Measurements from ENCODE around the gene PIK3AP1.

PIK3AP1 gene

DNA sequence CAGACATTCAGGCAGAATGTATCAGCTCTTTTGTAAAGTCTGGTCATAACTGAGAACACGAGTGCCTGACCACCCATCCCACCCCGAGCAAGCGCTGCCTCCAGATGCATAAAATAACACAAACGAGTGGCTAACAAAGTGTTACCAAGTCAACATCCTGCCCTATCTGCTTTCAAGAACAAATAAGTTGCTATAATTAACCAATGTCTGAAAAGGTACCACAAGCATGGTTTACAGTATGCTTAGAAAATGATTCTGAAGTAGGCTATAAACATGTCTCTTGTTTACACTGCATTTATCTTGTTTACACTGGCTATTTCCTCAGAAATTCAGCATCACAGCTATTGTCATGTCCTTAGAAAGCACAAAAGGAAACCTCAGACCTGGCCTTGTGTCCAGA, 49.5 kb downstream of the PIK3AP1 start:
- DNase-seq: no peak

DNA sequence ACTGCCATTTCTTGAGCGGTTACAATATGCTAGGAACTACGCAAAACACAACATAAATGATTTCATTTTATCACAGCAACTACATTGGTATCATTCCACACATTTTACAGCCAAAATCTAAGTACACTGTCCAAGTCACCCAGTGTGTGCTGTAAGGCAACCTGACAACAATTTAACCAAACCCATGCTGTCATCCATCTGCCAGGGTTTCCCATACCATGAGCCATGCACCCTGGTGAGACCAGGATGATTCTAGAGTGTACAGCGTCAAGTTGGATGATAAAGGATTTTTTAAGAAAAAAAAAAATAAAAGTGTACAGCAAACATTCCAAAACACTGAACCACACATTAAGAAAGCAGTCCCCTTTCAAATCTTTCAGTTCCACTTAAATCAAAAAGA, 52.9 kb downstream of the PIK3AP1 start:
- peak in 1 of 2 experiments; percentile 6 for DNase-seq

DNA sequence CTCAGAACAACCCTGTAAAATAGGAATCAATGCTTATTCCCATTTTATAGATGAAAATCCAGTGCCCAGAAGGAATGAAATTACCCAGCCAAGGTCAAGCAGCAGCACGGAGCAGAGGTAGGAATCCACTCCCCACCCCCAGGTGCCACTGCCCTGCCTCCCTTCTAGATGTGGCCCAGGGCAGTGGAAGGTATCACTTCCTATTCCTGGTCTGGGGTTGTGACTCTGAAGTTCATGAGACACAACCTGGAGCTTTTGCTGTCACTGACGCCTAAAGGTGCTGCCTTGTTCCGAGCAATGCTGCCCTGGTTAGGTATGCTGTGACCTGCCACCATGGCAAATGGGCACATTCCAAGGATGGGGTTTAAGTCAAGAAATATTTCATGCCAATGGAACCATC, 53.6 kb downstream of the PIK3AP1 start:
- no peak for DNase-seq

DNA sequence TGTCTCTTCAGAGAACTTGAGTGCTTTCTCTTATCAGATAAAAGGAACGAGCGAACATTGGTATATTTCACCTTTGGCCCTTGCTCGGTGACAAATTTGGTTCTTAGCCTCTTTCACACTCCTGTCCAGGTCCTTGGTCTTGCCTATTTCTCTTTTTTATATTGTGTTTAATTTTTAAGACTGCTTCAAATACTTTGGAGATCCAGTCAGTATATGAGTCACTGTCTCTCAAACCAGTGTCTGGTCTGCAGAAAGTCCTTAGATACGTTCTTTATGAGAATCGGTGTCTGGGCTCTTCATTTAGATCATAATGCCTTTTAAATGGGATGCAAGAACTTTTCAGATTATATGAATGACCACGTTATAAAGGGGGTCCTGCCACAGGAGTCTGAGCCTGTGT, 55.0 kb downstream of the PIK3AP1 start:
- DNase-seq: no peak

DNA sequence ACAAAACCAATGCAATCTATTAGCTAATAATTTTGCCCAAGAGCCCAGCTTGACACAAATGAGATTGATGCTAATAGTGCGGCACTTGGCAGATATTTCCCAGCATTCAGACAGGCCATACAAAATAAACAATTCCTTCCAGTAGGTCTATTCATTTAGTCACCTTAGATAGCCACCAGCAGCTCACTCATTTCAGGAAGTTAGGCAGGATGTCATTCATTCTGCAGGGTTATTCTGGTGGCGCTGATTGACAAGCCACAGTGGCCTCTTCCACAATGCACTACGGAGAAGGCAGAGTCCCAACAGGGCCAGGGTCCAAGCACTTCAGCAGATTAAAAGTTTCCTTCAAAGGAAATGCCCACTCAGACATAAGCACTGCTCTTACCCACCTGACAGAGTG, 55.8 kb downstream of the PIK3AP1 start:
- no peak for DNase-seq

DNA sequence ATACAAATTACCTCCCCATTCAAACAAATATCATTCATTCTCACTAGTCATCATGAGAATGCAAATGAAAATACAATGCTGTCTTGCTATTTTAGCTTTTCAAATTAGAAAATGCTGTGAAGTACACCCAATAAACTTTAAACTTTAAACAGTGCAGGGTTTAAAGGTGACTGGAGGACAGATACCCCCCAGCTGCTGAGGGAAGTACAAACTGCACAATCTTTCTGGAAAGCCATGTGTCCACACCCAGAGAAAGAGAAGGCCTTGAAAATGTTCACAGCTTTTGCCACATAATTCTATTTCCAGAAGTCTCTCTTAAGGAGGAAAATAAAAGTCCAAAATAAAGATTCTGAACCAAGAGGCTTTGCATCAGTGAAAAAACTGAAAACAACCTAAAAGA, 56.5 kb downstream of the PIK3AP1 start:
- no peak for DNase-seq

DNA sequence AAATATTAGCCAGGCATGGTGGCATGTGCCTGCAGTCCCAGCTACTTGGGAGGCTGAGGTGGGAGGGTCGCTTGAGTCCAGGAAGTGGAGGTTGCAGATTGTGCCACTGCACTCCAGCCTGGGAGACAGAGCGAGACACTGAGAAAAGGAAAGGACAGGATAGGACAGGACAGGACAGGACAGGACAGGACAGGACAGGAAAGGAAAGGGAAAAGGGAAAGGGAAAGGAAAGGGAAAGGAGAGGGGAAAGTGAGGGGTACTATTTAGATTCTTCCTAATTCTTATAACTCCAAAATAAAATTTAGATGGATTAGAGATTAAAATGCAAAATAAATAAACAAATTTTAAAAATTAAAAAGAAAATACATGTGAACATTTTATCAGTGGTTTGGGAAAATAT, 58.7 kb downstream of the PIK3AP1 start:
- no peak for DNase-seq

DNA sequence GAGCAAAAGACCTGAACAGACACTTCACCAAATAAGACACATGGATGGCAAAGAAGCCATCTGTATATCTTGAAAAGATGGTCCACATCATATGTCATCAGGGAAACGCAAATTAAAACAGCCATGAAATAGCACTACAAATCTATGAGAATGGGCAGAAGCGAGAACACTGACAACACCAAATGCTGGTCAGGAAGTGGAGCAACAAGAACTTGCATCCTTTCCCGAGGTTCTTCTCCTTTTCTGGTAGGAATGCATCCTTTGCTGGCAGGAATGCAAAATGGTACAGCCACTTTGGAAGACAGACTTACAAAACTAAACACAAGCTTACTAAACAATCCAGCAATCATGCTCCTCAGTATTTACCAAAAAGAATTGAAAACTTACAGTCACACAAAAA, 60.0 kb downstream of the PIK3AP1 start:
- DNase-seq: no peak

DNA sequence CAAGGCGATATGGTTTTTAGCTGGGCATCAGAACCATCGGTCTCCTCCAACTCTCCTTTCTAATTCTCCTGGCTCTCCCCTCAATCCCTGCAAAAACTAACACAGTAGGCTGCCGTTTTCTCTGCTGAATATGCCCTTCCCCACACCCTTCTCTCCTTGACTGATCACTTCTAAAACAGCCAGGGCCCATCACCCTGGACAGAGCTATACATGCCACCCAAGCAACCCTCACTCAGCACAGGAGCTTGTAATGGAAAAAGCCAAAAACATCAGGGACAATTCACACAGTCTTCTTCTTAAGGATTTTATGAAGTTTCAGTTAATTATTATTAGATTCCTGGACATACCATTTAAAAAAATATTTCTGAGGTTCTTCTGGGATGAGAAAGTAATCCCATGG, 61.5 kb downstream of the PIK3AP1 start:
- no peak for DNase-seq

DNA sequence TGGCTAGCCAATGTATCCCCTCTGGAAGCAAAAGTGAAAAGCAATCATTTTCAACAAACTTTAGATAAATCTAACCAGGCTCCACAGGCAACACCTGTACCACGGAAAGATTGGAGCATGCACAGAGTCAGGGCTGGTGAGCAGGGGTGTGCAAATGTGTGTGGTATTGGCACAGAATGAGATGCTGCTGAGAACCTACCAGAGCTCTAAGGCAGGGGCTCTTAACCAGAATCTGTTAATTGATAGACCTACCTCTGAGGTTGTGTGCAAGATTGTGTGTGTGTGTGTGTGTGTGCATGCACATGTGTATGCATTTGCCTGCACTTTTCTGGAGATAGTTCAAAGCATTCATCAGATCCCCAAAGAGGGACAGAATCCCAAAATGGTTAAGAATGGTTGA, 62.9 kb downstream of the PIK3AP1 start:
- no peak for DNase-seq

DNA sequence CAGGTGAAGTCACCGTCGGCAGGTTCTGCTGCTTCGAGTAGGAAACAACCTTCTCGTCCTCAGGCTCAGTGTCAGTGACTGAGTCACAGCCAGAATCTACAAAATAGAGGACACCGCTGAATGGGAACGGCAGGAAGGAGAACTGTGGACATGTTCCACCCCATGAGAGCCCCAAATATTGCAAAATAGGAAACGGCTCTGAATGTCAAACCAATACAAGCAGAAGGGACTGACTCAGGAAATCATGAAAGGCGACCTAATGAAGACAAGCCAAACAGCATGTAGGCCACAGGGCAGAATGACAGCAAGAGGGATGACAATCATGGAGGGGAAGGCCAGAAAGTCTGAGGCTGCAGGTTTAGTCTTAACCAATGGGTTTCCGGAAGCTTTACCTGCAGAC, 63.5 kb downstream of the PIK3AP1 start:
- DNase-seq: no peak

DNA sequence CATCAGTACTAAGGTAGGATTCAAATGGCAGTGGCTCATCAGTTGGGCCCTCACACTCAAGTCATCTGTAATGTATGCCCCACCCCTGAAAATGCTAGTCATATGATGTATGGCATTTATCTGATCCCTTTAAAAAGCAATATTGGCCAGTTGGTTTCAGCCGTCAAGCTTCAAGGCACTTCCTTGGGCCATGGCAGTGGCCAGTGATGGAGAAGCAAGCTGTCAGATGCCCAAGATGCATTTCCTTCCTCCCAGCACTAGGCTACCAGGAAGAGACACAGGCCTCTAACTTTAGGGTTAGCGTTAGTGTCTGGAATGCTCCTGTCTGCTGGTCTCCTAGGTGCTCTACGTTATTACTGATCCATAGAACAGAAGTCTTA, 64.1 kb downstream of the PIK3AP1 start:
- DNase-seq: no peak

DNA sequence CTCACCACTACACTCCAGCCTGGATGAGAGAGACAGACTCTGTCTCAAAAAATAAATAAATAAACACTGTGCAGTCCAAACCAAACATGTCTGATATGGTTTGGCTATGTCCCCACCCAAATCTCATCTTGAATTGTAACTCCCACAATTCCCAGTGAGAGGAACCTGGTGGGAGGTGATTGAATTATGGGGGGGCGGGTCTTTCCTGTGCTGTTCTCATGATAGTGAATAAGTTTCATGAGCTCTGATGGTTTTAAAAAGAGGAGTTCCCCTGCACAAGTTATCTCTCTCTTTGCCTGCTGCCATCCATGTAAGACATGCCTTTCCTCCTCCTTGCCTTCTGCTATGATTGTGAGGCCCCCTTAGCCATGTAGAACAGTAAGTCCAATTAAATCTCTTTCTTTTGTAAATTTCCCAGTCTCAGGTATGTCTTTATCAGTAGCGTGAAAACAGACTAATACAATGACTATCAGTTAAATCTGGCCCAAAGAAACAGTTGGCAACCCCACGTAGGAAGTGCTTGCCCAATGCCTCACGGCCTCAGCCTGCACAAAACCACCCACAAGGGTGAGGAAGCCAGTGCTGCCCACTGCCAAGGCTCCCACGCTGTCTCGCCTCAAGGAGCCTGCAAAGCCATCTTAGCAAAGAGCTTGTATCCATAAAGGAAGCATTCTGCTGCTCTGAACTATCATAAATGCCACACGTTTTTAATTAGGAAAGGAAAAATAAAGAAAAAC, 64.7 kb downstream of the PIK3AP1 start:
- DNase-seq: no peak

DNA sequence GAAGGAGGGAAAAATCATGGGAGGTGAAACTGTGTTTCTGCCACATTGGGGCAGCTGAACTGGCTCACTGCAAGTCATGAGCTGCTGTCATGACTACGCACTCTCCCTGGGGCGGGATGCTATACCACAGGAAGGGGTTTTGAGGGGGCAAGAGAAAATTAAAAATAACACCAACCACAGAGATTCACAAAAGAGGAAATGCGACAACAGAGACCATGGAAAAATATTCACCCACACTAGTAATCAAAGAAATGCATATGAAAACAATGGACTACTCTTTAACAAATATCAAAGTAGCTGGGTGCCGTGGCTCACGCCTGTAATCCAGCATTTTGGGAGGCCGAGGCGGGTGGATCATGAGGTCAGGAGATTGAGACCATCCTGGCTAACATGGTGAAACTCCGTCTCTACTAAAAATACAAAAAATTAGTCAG, 68.3 kb downstream of the PIK3AP1 start:
- DNase-seq: no peak

DNA sequence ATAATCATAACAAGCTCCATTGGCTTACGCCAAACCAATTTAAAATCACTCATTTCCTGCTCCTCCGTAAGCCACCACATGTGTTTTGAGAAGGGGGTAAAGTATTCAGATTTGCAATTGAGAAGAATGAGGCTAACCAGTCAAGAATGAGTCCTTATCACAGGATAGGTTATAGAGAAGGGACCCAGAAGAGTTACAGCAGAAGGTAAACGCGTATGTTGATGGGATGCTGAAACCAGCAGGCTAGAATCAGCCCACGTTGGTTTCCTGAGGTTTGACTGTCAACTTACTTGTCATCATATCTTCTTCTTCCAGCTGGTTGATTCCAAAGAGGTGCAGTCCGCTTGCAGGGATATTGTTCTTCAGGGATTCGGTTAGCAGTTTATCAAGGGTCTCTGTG, 69.4 kb downstream of the PIK3AP1 start:
- no peak for DNase-seq

DNA sequence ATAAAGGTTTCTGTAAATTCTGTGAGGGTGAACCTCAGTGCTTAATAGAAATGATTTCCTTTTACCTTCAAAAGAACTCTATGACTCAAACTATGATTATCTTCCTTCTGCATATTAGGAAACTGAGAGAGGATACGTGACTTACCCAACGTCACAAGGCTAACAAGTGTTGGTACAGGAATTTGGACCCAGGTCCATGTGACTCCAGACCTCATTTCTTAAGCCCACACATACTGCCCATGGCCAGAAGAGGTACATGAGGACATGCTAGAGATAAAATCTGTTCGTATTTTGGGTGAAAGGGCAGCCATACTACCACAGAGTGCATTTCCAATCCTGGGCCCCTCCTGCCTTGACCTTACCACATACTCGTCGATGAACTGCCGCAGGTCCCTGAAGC, 72.0 kb downstream of the PIK3AP1 start:
- no peak for DNase-seq

DNA sequence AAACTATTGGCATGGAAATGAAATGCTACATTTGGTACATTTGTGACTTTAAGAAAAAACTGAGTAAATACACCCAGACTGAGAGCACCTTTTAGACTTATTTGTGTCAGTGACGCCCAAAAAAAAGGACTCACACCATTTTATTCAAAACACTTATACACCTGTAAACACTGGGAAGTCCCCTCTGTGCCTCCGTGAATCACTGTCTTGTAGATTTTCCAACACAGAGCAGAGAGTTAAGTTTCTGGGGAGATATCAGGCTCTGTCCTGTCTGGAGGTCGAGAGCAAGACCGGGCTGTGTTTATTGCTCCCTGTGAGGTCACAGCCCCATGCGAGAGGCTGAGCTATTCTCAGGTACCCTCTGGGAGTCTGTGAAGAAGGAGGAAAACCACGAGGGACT, 72.8 kb downstream of the PIK3AP1 start:
- DNase-seq: no peak

DNA sequence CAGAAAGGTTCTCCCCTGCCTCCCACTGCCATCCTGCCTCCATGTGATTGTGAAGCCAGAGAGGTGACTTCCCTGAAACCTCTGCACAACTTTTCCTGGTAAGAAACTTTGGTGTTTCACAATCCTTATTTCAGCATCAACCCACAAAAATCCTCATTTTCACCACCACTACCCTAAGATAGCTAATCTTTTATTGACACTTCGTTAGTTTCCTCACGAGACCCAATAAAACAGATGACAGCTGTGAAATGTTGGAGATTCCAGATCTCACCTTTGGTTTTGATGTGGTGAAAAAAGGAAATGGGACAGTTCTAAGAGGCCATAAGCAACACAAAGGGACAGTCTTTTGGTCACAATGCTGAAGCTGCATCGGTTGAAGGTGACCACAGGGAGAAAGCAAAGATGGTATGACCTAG, 73.6 kb downstream of the PIK3AP1 start:
- no peak for DNase-seq

DNA sequence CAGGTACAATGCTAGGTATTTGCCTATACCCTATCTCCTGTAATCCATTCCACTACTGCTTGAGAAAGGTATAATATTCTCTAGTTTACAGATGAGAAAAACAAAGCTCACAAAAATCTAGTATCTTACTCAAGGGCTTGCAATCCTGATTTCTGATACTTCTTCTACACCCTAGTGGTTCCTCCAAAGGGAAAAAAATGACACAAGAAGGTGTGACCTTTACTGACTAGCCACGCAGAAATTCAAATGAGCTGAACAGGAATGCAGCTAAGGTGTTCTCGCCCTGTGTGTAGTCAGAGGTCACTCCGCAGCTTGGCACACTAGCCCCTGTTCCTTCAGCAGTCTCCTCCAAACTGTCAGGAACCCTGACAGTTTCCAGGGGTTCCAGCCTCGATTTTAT, 74.0 kb downstream of the PIK3AP1 start:
- no peak for DNase-seq

DNA sequence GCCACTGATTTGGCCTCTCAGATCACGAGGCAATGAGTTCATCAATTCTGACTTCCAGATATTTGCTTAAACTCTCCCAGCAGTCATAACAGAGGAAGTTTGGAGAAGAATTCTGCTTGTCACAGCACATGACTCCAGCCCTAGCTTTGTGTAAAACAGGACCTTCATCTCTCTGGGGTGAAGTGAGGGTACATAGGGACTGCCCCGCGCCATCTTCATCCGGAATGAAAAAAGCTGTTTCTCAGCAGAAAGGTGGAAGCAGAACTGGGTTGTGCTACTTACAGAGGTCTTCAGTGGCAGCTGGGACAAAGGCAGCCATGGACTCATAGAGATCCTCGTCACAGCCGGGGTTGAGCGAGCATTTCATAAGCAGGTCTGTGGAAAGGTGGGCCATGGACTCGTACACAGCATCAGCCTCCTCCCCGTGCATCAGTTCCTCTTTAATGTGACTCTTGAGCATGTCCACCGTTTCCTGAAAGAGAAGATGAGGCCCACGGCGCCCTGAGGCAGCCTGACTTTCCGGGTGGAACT, 75.1 kb downstream of the PIK3AP1 start:
- no peak for DNase-seq

DNA sequence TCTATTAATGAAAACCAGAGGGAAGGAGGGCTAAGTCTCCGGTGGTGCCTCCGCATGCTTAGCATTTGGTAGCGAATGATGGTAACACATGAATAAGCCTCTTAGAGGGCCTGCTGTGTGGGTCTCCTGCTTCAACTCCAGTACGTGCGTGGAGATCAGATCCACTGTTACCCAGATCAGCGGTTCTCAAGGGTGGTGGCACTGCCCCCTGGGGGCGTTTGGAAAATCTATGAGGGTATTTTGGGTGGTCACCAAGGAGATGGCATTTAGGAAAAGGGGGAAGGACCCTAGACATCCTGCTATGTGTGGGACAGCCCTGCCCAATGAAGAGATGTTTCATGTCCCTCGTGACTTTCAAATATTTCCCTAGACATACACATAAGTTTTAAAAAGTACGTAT, 76.4 kb downstream of the PIK3AP1 start:
- no peak for DNase-seq

DNA sequence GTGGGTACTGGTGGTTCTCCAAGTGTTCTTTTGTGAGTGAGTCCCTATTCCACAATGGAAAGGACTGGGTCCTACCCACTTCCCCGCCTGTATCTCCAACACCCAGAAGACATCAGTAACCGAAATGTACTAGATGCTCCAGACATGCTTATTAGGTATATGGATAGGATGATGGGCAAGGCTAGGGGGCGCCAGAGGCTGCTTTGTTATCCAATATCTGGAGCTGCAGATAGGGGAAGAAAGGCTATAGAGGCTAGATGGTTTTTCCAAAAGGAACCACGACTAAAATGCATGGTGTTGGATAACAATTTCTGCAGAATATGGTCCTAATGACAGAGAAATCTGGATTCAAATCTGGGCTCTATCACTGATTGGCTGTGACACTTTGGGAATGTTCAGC, 77.3 kb downstream of the PIK3AP1 start:
- no peak for DNase-seq

DNA sequence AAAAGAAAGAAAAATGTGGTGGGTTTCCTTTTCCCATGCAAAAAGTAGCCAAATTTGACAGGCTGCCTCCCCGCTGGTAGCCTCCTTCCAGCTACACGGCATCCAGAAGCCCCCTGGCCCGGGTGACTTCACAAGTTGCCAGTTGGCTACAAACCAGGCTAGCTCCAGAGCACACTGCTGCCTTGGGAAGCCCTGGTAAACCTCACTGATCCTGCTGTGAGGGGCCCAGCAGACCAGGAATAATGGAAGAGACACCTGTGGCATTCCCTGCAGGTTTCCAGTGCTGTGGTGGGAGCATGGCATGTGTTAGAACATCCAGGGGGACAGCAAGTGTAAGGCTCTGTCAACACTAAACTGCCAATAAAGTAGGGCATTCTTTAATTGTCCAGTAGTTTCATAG, 77.8 kb downstream of the PIK3AP1 start:
- DNase-seq: no peak

DNA sequence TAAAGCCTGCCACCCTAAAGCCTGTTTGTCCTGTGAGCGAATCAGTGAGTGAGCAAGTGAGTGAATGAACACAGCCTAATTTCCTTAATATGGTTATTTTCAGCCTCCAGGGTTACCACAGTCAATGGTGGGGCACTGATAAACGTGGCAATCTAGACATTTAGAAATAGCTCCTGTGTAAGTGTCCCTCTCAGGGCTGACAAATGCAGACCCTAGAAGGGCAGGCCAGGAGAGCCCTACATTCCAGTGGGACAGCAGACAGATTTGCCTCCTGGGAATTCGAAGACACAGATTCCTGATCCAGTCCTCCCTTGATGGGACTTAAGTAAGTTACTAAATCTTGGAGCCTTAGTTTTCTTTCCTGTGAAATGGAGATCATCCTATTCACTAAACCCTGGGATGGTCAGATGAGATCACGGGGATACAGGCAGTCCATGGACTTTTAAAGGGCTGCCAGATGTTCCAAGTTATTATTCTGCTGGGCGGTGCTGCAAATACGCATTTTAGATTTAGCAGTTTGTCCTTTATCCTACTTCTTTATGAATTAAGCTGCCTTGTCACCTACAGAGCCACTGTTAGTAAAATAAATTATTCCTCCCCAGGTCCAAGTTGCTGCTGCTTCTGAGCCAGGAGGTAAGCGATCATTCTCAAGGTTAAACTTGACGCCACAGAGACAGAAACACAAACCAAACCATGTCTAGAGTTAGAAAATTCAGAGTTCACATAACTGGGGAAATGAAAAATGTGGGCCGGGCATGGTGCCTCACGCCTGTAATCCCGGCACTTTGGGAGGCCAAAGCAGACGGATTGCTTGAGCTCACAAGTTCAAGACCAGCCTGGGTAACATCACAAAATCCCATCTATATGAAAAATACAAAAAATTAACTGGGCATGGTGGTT, 78.7 kb downstream of the PIK3AP1 start:
- no peak for DNase-seq

Data from cerebellar nuclear complex (tissue), 1 donor.